ENCODE results near the gene KRTAP12-4. TPM values are rescaled to one million over a fixed set of nuclear protein-coding genes. Genes with fewer than 3 reads are reported as not detected.
"Not testable (repeated sequence)": the region's sequence is repeated elsewhere in the genome, so short reads cannot be mapped to it uniquely, and the experiment has no call there.

KRTAP12-4 gene
- total RNA-seq, 1 donor from 2014 or later = not detected

- Mint-ChIP-seq H3K27me3 (ENCODE audit: unreplicated experiment) (no peaks in the 10 kb centered on the region), H3K36me3 (ENCODE audit: unreplicated experiment) (peaks cover 3% of the 10 kb centered on the region), H3K9me3 (ENCODE audit: unreplicated experiment) (peaks cover 36% of the 10 kb centered on the region), H3K27ac (ENCODE audit: unreplicated experiment) (no peak overlapping the region), H3K4me3 (ENCODE audit: unreplicated experiment) (no peak overlapping the region), H3K4me1 (ENCODE audit: unreplicated experiment) (no peaks in the 10 kb centered on the region)
- peak; percentile 82 for DNase-seq (ENCODE audit: extremely low spot score, unreplicated experiment)
- no peak for TF ChIP-seq CTCF (IDR thresholded peaks at IDR 0.05)
Observed at GRCh38 chr21:44628707-44629391, 25.6 kb downstream of the KRTAP12-4 start.

- not testable (repeated sequence) for H3K4me3 Mint-ChIP-seq (ENCODE audit: unreplicated experiment); H3K27ac Mint-ChIP-seq (ENCODE audit: unreplicated experiment); H3K36me3 Mint-ChIP-seq (ENCODE audit: unreplicated experiment); H3K4me1 Mint-ChIP-seq (ENCODE audit: unreplicated experiment); H3K27me3 Mint-ChIP-seq (ENCODE audit: unreplicated experiment)
- DNase-seq (ENCODE audit: extremely low spot score, unreplicated experiment) = peak; percentile 73
- H3K9me3 Mint-ChIP-seq (ENCODE audit: unreplicated experiment) = peaks cover 45% of the 10 kb centered on the region
Observed at GRCh38 chr21:44627831-44628233, 26.6 kb downstream of the KRTAP12-4 start.

GRCh38 chr21:44627181-44627822 is 27.2 kb downstream of the KRTAP12-4 start:
- peaks cover 47% of the 10 kb centered on the region for H3K9me3 Mint-ChIP-seq (ENCODE audit: unreplicated experiment)
- DNase-seq (ENCODE audit: extremely low spot score, unreplicated experiment) = peak; percentile 79
- H3K4me3 Mint-ChIP-seq (ENCODE audit: unreplicated experiment); H3K4me1 Mint-ChIP-seq (ENCODE audit: unreplicated experiment); H3K27ac Mint-ChIP-seq (ENCODE audit: unreplicated experiment); H3K36me3 Mint-ChIP-seq (ENCODE audit: unreplicated experiment); H3K27me3 Mint-ChIP-seq (ENCODE audit: unreplicated experiment): not testable (repeated sequence)

- Mint-ChIP-seq H3K4me1 (ENCODE audit: unreplicated experiment) (no peaks in the 10 kb centered on the region), H3K27ac (ENCODE audit: unreplicated experiment) (no peak within 1 kb of the TSS), H3K27me3 (ENCODE audit: unreplicated experiment) (no peaks in the 10 kb centered on the region), H3K4me3 (ENCODE audit: unreplicated experiment) (no peak within 1 kb of the TSS), H3K9me3 (ENCODE audit: unreplicated experiment) (peaks cover 43% of the 10 kb centered on the region), H3K36me3 (ENCODE audit: unreplicated experiment) (peaks cover 3% of the 10 kb centered on the region)
- no peak for TF ChIP-seq CTCF (IDR thresholded peaks at IDR 0.05)
- DNase-seq (ENCODE audit: extremely low spot score, unreplicated experiment) = no peak
Observed at GRCh38 chr21:44626673-44627143, 27.8 kb downstream of the KRTAP12-4 start, which contains the start of gene KRTAP10-9. Gene KRTAP10-9, plus strand, starts transcription at chr21:44627093. Its CDS starts 79 bp downstream, at chr21:44627172.

- TF ChIP-seq CTCF (IDR thresholded peaks at IDR 0.05) = no peak
- Mint-ChIP-seq H3K9me3 (ENCODE audit: unreplicated experiment) (peaks cover 41% of the 10 kb centered on the region), H3K4me3 (ENCODE audit: unreplicated experiment) (no peak overlapping the region), H3K27me3 (ENCODE audit: unreplicated experiment) (no peaks in the 10 kb centered on the region), H3K36me3 (ENCODE audit: unreplicated experiment) (peaks cover 3% of the 10 kb centered on the region), H3K27ac (ENCODE audit: unreplicated experiment) (no peak overlapping the region), H3K4me1 (ENCODE audit: unreplicated experiment) (no peaks in the 10 kb centered on the region)
- peak; percentile 65 for DNase-seq (ENCODE audit: extremely low spot score, unreplicated experiment)
Observed at GRCh38 chr21:44626262-44626661, 28.2 kb downstream of the KRTAP12-4 start.

- DNase-seq (ENCODE audit: extremely low spot score, unreplicated experiment) = peak; percentile 78
- Mint-ChIP-seq H3K27me3 (ENCODE audit: unreplicated experiment) (no peaks in the 10 kb centered on the region), H3K36me3 (ENCODE audit: unreplicated experiment) (no peaks in the 10 kb centered on the region), H3K4me1 (ENCODE audit: unreplicated experiment) (no peaks in the 10 kb centered on the region), H3K4me3 (ENCODE audit: unreplicated experiment) (no peak overlapping the region), H3K27ac (ENCODE audit: unreplicated experiment) (no peak overlapping the region), H3K9me3 (ENCODE audit: unreplicated experiment) (peaks cover 37% of the 10 kb centered on the region)
- no peak for TF ChIP-seq CTCF (IDR thresholded peaks at IDR 0.05)
Observed at GRCh38 chr21:44625756-44626155, 28.7 kb downstream of the KRTAP12-4 start.

All from osteocyte (in vitro differentiated cells).